Karpas-422 (cell line): ENCODE results near the gene EXOSC9. TPM values are rescaled to one million over a fixed set of nuclear protein-coding genes. Genes with fewer than 3 reads are reported as not detected.

ENCODE experiments used
- DNase-seq: peaks from one replicate; pipeline ENCODE4 v3.0.0-alpha.2; 2015
- H2AFZ ChIP-seq: fragments of 200-600 bp; sonication (generic); 2 replicates; pipeline ENCODE4 v1.6.1; 2014; ENCODE audit warnings: antibody characterized with exemption, low read length, mixed read lengths
- H3K27ac ChIP-seq: fragments of 200-600 bp; sonication (generic); 2 replicates; pipeline ENCODE4 v1.5.1; 2014; ENCODE audit warnings: mild to moderate bottlenecking, low read length, moderate library complexity
- H3K27me3 ChIP-seq: fragments of 200-600 bp; sonication (generic); 2 replicates; pipeline ENCODE4 v1.6.1; 2014; ENCODE audit warnings: low read length, mixed read lengths
- H3K36me3 ChIP-seq: fragments of 200-600 bp; sonication (generic); 2 replicates; pipeline ENCODE4 v1.6.1; 2014; ENCODE audit warnings: low read length, mixed read lengths; ENCODE audit not compliant: insufficient read depth
- H3K4me1 ChIP-seq: fragments of 200-600 bp; sonication (generic); 2 replicates; pipeline ENCODE4 v1.6.1; 2014; ENCODE audit warnings: mild to moderate bottlenecking, low read length, mixed read lengths
- H3K4me2 ChIP-seq: fragments of 200-600 bp; sonication (generic); 2 replicates; pipeline ENCODE4 v1.6.1; 2014; ENCODE audit warnings: low read length, low read depth, mild to moderate bottlenecking; ENCODE audit not compliant: poor library complexity, severe bottlenecking
- H3K4me3 ChIP-seq: fragments of 200-600 bp; sonication (generic); 2 replicates; pipeline ENCODE4 v1.5.1; 2014; ENCODE audit warnings: mild to moderate bottlenecking, antibody characterized with exemption, low read length, mixed read lengths
- H3K79me2 ChIP-seq: fragments of 200-600 bp; sonication (generic); 2 replicates; pipeline ENCODE4 v1.6.1; 2014; ENCODE audit warnings: mild to moderate bottlenecking, low read length, mixed read lengths
- H3K9ac ChIP-seq: fragments of 200-600 bp; sonication (generic); 2 replicates; pipeline ENCODE4 v1.6.0; 2014; ENCODE audit warnings: low read length
- H3K9me2 ChIP-seq: fragments of 200-600 bp; sonication (generic), shearing (Covaris generic); replicated peaks from 2 replicates; pipeline ENCODE4 v1.6.0; 2014; ENCODE audit warnings: mild to moderate bottlenecking, low read length, moderate library complexity; ENCODE audit not compliant: insufficient read depth
- H3K9me3 ChIP-seq: fragments of 300-700, 200-600 bp; sonication (generic); 2 replicates; pipeline ENCODE4 v1.6.1; 2014; ENCODE audit warnings: low read length, mixed read lengths
- H4K20me1 ChIP-seq: fragments of 200-600 bp; sonication (generic); 2 replicates; pipeline ENCODE4 v1.6.1; 2014; ENCODE audit warnings: mild to moderate bottlenecking, antibody characterized with exemption, low read length, low read depth; ENCODE audit not compliant: insufficient read depth
- total RNA-seq: library from RNA; depleted of rRNA; stranded (reverse); fragments of >200 nt; shearing (Covaris generic); gene quantifications from 2 replicates; pipeline ENCODE4 v1.2.3, GENCODE V29; 2014; ENCODE audit warnings: low replicate concordance

EXOSC9 gene
- total RNA-seq, 1 experiment from 2014 or later, result 38.2 TPM

DNA sequence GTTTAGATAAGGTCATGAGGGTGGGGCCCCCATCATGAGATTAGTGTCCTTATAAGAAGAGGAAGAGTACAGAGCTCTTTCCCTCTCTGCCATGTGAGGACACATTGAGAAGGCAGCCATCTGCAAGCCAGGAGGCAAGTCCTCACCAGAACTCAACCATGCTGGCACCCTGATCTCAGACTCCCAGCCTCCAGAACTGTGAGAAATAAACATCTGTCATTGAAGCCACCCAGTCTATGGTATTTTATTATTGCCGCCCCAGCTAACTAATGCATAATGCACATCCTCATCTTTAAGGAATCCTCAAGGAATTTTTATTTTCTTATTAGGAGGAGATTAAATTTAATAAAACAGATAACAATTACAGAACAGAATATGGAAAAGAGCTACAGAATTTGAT is 16.7 kb upstream of the EXOSC9 start:
- no peak overlapping the region for H3K9ac ChIP-seq
- DNase-seq, result no peak
- H3K27me3 ChIP-seq, result no peaks in the 10 kb centered on the region
- no peaks in the 10 kb centered on the region for H3K36me3 ChIP-seq
- no peak overlapping the region for H3K4me3 ChIP-seq
- no peaks in the 10 kb centered on the region for H3K79me2 ChIP-seq
- H3K4me2 ChIP-seq, result no peak overlapping the region
- no peak overlapping the region for H3K27ac ChIP-seq
- no peaks in the 10 kb centered on the region for H3K9me3 ChIP-seq
- no peak overlapping the region for H2AFZ ChIP-seq
- H3K4me1 ChIP-seq, result no peaks in the 10 kb centered on the region
- H3K9me2 ChIP-seq, result no peaks in the 10 kb centered on the region
- no peaks in the 10 kb centered on the region for H4K20me1 ChIP-seq

DNA sequence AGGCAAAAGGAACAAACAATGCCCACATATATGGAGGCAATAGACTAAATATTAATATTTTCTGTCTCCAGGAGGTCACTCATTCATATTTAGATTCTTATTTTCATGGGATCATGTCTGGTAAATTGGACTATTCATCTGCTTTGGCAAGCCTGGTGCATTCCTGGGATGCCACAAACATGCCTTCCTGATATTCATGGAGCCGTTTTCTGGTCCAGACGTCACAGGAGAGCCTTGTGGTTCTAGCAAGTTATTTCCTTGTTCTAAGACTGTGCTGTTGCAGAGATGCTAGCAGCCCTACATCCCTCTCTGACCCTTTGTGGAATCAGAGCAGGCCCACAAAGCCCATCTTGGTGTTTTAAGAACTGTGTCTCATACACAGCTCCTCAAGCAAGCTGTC is 16.1 kb upstream of the EXOSC9 start:
- no peak overlapping the region for H3K9ac ChIP-seq
- no peak overlapping the region for H3K4me2 ChIP-seq
- H3K9me2 ChIP-seq, result no peaks in the 10 kb centered on the region
- no peaks in the 10 kb centered on the region for H3K36me3 ChIP-seq
- no peaks in the 10 kb centered on the region for H4K20me1 ChIP-seq
- H3K27me3 ChIP-seq, result no peaks in the 10 kb centered on the region
- no peaks in the 10 kb centered on the region for H3K79me2 ChIP-seq
- H3K4me3 ChIP-seq, result no peak overlapping the region
- DNase-seq, result no peak
- no peaks in the 10 kb centered on the region for H3K4me1 ChIP-seq
- no peak overlapping the region for H2AFZ ChIP-seq
- no peak overlapping the region for H3K27ac ChIP-seq
- no peaks in the 10 kb centered on the region for H3K9me3 ChIP-seq

DNA sequence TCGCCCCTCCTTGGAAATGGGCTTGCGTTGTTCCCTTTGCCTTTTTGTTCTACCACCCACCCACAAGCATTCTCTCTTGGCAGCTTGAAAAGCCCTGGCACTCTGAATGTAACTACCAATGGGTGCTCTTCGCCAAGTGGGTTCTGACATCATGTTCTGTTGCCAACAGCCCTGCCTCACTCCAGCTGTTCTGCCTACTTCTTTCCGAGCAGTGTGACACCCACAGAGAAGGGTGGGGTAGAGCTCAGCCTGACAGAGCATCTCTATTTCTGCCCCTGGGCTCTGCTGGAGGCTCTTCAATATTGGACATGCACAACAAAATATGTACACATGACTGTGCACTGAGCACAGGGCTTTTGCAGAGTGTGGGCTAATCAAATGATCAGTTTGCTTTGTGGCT is 15.6 kb upstream of the EXOSC9 start:
- no peaks in the 10 kb centered on the region for H3K27me3 ChIP-seq
- H3K4me3 ChIP-seq, result no peak overlapping the region
- H3K79me2 ChIP-seq, result no peaks in the 10 kb centered on the region
- H3K27ac ChIP-seq, result no peak overlapping the region
- no peaks in the 10 kb centered on the region for H3K36me3 ChIP-seq
- H3K4me1 ChIP-seq, result no peaks in the 10 kb centered on the region
- no peaks in the 10 kb centered on the region for H4K20me1 ChIP-seq
- no peaks in the 10 kb centered on the region for H3K9me2 ChIP-seq
- no peak for DNase-seq
- no peak overlapping the region for H3K9ac ChIP-seq
- H3K4me2 ChIP-seq, result no peak overlapping the region
- H3K9me3 ChIP-seq, result no peaks in the 10 kb centered on the region
- no peak overlapping the region for H2AFZ ChIP-seq

DNA sequence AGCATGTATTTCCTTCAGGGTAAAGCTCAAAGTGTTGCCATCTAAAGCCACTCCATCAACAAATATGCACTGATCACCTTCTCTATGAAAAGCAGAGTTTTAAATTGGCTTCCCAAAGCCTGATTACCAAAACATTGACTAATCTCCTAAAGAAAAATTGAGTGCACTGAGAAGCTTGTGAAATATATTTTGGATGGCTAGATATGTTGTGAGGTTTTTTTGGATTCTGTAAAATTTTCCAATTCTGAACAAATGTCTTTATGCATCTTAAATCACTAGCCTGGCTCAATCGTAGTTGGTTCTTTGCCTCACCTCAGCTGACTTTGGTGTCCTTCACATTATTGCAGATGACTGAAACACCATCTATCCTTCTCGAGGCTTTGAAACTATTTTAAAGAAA is 14.9 kb upstream of the EXOSC9 start:
- Histone ChIP-seq H3K9ac (no peak overlapping the region), H3K4me2 (no peak overlapping the region), H3K79me2 (no peaks in the 10 kb centered on the region), H3K27ac (no peak overlapping the region), H2AFZ (no peak overlapping the region), H3K27me3 (no peaks in the 10 kb centered on the region), H3K9me2 (no peaks in the 10 kb centered on the region), H3K4me3 (no peak overlapping the region), H4K20me1 (no peaks in the 10 kb centered on the region), H3K4me1 (no peaks in the 10 kb centered on the region), H3K9me3 (no peaks in the 10 kb centered on the region), H3K36me3 (no peaks in the 10 kb centered on the region)
- no peak for DNase-seq

DNA sequence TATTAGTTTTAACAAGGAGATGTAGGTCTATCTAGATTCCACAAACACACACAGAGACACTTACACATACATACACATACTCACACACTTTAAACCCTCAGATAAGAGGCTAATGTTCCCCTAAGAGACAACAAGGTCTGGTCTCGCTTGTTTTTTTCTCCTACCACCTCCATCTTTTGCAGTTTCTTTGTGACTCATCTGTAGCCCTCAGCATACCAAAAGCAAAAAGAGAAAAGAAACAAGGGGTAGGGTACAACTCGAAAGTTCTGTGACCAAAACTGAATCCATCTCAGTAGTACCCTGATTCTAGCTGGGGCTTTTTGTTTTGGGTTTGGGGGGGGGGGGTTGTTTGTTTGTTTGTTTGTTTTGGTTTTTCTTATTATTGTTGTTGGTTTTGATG is 12.2 kb upstream of the EXOSC9 start:
- Histone ChIP-seq H3K4me1 (no peaks in the 10 kb centered on the region), H3K9me3 (no peaks in the 10 kb centered on the region), H3K9ac (no peak overlapping the region), H4K20me1 (no peaks in the 10 kb centered on the region), H2AFZ (no peak overlapping the region), H3K79me2 (no peaks in the 10 kb centered on the region), H3K36me3 (no peaks in the 10 kb centered on the region), H3K9me2 (no peaks in the 10 kb centered on the region), H3K4me3 (no peak overlapping the region), H3K27me3 (no peaks in the 10 kb centered on the region), H3K27ac (no peak overlapping the region), H3K4me2 (no peak overlapping the region)
- DNase-seq, result no peak

DNA sequence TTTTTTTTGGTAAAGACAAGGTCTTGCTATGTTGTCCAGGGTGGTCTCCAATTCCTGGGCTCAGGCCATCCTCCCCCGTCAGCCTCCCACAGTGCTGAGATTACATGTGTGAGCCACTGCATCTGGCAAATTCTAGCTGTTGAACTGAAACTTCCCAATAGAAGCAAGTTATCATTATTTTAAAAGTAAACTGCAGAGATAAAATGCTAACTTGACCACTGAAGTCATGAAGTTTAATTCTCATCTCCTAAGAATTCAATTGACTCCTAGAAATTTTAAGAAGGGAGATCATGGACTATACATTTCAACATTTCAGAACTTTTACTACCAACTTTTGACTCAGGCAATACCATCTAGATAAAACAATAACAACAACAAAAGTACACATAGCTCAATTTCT is 11.7 kb upstream of the EXOSC9 start:
- Histone ChIP-seq H3K9me2 (no peaks in the 10 kb centered on the region), H2AFZ (no peak overlapping the region), H3K9me3 (no peaks in the 10 kb centered on the region), H3K4me3 (no peak overlapping the region), H4K20me1 (no peaks in the 10 kb centered on the region), H3K36me3 (no peaks in the 10 kb centered on the region), H3K27ac (no peak overlapping the region), H3K27me3 (no peaks in the 10 kb centered on the region), H3K4me1 (no peaks in the 10 kb centered on the region), H3K4me2 (no peak overlapping the region), H3K79me2 (no peaks in the 10 kb centered on the region), H3K9ac (no peak overlapping the region)
- DNase-seq, result no peak

DNA sequence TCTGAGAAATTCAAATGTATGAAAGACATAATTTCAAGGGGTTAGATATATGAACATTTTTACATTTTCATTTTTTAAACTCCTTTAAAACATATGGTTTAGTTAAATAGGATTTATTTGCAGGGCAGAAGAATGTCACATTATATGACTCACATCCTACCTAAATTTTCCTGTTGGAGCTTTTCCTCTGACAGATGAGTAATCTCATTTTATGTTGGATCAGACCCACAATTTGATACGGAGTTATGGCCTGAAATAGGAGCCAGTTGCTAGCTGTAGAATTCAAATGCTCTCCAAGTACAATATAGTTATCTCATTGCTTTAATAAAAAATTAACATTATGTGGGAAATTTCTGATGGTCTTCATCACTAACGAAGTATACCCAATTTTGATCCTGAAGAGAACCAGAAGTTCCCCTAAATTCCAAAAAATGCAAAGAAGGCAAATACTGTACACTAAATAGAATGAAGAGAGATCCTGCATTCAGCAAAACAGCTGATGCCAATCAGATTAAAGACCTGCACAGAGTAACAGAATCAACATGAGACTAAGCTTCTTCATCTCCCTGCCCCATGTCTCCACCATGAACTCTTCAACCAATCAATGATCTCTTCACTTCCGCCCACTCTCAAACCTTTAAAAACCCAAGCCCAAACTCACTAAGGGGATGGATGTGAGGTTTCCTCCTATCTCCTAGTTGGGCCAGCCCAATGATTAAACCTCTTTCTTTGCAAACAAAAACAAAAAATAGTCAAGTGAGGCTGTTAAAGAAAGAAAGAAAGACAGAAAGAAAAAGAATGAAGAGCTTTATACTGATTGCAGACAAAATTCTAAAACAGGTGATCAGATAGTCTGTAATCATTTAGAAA is 10.9 kb upstream of the EXOSC9 start:
- Histone ChIP-seq H4K20me1 (no peaks in the 10 kb centered on the region), H3K4me1 (no peaks in the 10 kb centered on the region), H3K9ac (no peak overlapping the region), H3K4me3 (no peak overlapping the region), H3K4me2 (no peak overlapping the region), H3K27ac (no peak overlapping the region), H3K27me3 (no peaks in the 10 kb centered on the region), H3K9me3 (no peaks in the 10 kb centered on the region), H2AFZ (no peak overlapping the region), H3K36me3 (no peaks in the 10 kb centered on the region), H3K9me2 (no peaks in the 10 kb centered on the region), H3K79me2 (no peaks in the 10 kb centered on the region)
- DNase-seq, result no peak

DNA sequence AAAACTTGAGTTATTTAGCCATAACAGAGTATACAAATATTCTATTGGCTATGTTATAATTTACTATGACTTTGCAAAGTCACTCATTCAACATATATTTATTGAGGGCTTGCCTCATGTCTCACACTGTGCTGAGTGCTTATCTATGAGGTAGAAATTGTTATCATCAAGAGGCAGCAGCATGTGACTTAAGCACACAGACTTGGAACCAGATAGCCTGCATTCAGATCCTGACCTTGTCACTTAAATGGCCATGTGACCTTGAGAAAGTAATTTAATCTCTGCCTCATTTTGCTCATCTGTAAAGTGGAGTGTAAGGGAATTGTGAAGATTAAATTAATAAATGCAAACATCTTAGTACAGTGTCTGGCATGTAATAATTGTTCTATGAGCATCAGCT is 10.1 kb upstream of the EXOSC9 start:
- Histone ChIP-seq H3K4me2 (no peak overlapping the region), H3K79me2 (no peaks in the 10 kb centered on the region), H3K9me2 (no peaks in the 10 kb centered on the region), H3K9me3 (no peaks in the 10 kb centered on the region), H3K9ac (no peak overlapping the region), H3K27ac (no peak overlapping the region), H3K4me3 (no peak overlapping the region), H2AFZ (no peak overlapping the region), H3K27me3 (no peaks in the 10 kb centered on the region), H3K4me1 (peaks cover 4% of the 10 kb centered on the region; the same call in 1 of the 2 replicates), H4K20me1 (no peaks in the 10 kb centered on the region), H3K36me3 (no peaks in the 10 kb centered on the region)
- DNase-seq, result no peak
